MM.1S (cell line): ENCODE results near the gene ITPR1.

ENCODE experiments used
- EZH2 ChIP-seq: fragments of 300-600 bp; sonication (generic); optimal IDR thresholded peaks from 2 replicates; pipeline ENCODE3; 2017; ENCODE audit warnings: low read depth, mild to moderate bottlenecking, antibody characterized with exemption, low read length, mixed read lengths
- EZH2phosphoT487 ChIP-seq: fragments of 300-600 bp; sonication (generic); IDR thresholded peaks from 2 replicates; pipeline ENCODE4 v1.6.1; 2018; ENCODE audit warnings: antibody characterized with exemption, low read length
- TF ChIP-seq, protein P1 (sequence below): fragments of 300-600 bp; sonication (generic); IDR thresholded peaks from 2 replicates; pipeline ENCODE4 v1.5.1; 2016; ENCODE audit warnings: antibody characterized with exemption, low read length, mixed read lengths

DNA sequence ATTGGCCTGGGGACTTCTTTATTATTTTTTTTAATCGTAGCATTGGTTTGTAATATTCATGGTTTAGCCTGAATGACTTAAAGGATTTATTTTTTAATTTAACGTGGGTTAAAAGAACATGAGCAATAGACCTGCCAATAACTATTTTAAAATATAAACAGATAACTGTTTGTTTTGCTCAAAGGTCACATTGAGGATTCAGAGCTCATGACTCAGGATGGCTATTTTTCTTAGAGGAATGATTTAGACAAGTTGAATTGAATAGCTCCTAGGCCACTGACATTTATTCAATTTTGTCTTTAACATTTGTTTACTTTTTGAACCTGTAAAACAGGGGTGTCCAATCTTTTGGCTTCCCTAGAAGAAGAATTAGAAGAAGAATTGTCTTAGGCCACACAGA is 68.5 kb downstream of the ITPR1 start:
- TF ChIP-seq, protein P1, sequence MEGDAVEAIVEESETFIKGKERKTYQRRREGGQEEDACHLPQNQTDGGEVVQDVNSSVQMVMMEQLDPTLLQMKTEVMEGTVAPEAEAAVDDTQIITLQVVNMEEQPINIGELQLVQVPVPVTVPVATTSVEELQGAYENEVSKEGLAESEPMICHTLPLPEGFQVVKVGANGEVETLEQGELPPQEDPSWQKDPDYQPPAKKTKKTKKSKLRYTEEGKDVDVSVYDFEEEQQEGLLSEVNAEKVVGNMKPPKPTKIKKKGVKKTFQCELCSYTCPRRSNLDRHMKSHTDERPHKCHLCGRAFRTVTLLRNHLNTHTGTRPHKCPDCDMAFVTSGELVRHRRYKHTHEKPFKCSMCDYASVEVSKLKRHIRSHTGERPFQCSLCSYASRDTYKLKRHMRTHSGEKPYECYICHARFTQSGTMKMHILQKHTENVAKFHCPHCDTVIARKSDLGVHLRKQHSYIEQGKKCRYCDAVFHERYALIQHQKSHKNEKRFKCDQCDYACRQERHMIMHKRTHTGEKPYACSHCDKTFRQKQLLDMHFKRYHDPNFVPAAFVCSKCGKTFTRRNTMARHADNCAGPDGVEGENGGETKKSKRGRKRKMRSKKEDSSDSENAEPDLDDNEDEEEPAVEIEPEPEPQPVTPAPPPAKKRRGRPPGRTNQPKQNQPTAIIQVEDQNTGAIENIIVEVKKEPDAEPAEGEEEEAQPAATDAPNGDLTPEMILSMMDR = no peak
- no peak for TF ChIP-seq EZH2
- TF ChIP-seq EZH2phosphoT487 = no peak
